HepG2 (cell line): Measurements from ENCODE around the gene SRSF10. TPM values are rescaled to one million over a fixed set of nuclear protein-coding genes. Genes with fewer than 3 reads are reported as not detected.

Experiments
- ATF7-NPFF ChIP-seq: sonication (generic); formaldehyde crosslinking; IDR thresholded peaks from 2 replicates; pipeline ENCODE4 v1.8.1; 2023; ENCODE audit warnings: mild to moderate bottlenecking, low read depth, missing genetic modification reagents, moderate library complexity
- ISX ChIP-seq: sonication (generic); formaldehyde crosslinking; conservative IDR thresholded peaks from 2 replicates; pipeline ENCODE4 v1.5.0; 2020; ENCODE audit warnings: missing genetic modification reagents
- MAFF ChIP-seq: IDR thresholded peaks from 2 replicates; pipeline ENCODE4 v1.6.1; 2011; ENCODE audit warnings: low read depth, low read length, improper control_type of control experiment
- RXRA ChIP-seq: sonication (generic); formaldehyde crosslinking; IDR thresholded peaks from 2 replicates; pipeline ENCODE4 v1.5.1; 2020; ENCODE audit warnings: missing genetic modification reagents
- SRSF1 ChIP-seq: fragments of 200-400 bp; formaldehyde crosslinking; optimal IDR thresholded peaks from 2 replicates; pipeline ENCODE3; 2017; ENCODE audit warnings: mild to moderate bottlenecking, low read depth, low read length, moderate library complexity
- TCF7L2 ChIP-seq: IDR thresholded peaks from 2 replicates; pipeline ENCODE4 v1.6.1; 2011; ENCODE audit warnings: mild to moderate bottlenecking, low read depth, low read length, moderate library complexity
- TSC22D2 ChIP-seq: sonication (generic); formaldehyde crosslinking; IDR thresholded peaks from 2 replicates; pipeline ENCODE4 v1.5.1; 2020; ENCODE audit warnings: missing genetic modification reagents, mild to moderate bottlenecking, borderline replicate concordance
- ZFYVE20 ChIP-seq: sonication (generic); formaldehyde crosslinking; IDR thresholded peaks from 2 replicates; pipeline ENCODE4 v1.8.0; 2023; ENCODE audit warnings: low read depth, mild to moderate bottlenecking, moderate library complexity, missing genetic modification reagents, borderline replicate concordance
- ZNF230 ChIP-seq: sonication (generic); formaldehyde crosslinking; IDR thresholded peaks from 2 replicates; pipeline ENCODE4 v1.4.0; 2020; ENCODE audit warnings: mild to moderate bottlenecking, missing genetic modification reagents
- ZNF30 ChIP-seq: sonication (generic); formaldehyde crosslinking; IDR thresholded peaks from 2 replicates; pipeline ENCODE4 v1.5.0; 2020; ENCODE audit warnings: mild to moderate bottlenecking, missing genetic modification reagents
- ZNF530 ChIP-seq: sonication (generic); formaldehyde crosslinking; IDR thresholded peaks from 2 replicates; pipeline ENCODE4 v1.5.0; 2020; ENCODE audit warnings: low read depth, mild to moderate bottlenecking, missing genetic modification reagents
- ZSCAN21 ChIP-seq: sonication (generic); formaldehyde crosslinking; IDR thresholded peaks from 2 replicates; pipeline ENCODE4 v1.8.0; 2022; ENCODE audit warnings: mild to moderate bottlenecking, missing genetic modification reagents, moderate library complexity, borderline replicate concordance
- polyA plus RNA-seq, 8 experiments: library from polyadenylated mRNA; depleted of rRNA in 3 of 8; stranded (reverse) in 7 of 8; unstranded in 1 of 8; fragments of >200 nt; fragmentation: Illumina TruSeq in 4 of 8; extraction: Trizol in 4 of 8; gene quantifications; 2 replicates each; pipeline versions ENCODE4 v1.2.1 to v1.2.3, GENCODE V29; 2011 to 2016; ENCODE audit warnings: low read depth in 4 of 8, missing spikeins in 1 of 8, mixed read lengths in 1 of 8; ENCODE audit not compliant: insufficient read depth in 1 of 8
- total RNA-seq, 5 experiments: library from RNA; depleted of rRNA; stranded (reverse); fragments of >200 nt; fragmentation: Illumina TruSeq; extraction: Trizol; gene quantifications; 2 replicates each; pipeline ENCODE4 v1.2.3, GENCODE V29; 2016; ENCODE audit warnings: low read depth in 1 of 5
- TF ChIP-seq, protein P1 (sequence below): sonication (generic); formaldehyde crosslinking; IDR thresholded peaks from 2 replicates; pipeline ENCODE4 v1.4.0; 2020; ENCODE audit warnings: missing genetic modification reagents, mild to moderate bottlenecking, borderline replicate concordance
- TF ChIP-seq, protein P2 (sequence below): IDR thresholded peaks from 2 replicates; pipeline ENCODE4 v1.6.1; 2016; ENCODE audit warnings: mild to moderate bottlenecking, missing biosample characterization, missing genetic modification reagents
- TF ChIP-seq, protein P3 (sequence below): sonication (generic); formaldehyde crosslinking; IDR thresholded peaks from 2 replicates; pipeline ENCODE4 v1.5.0; 2020; ENCODE audit warnings: mild to moderate bottlenecking, missing genetic modification reagents, moderate library complexity
- TF ChIP-seq, protein P4 (sequence below): sonication (generic); formaldehyde crosslinking; IDR thresholded peaks from 2 replicates; pipeline ENCODE4 v1.5.0; 2020; ENCODE audit warnings: mild to moderate bottlenecking, missing genetic modification reagents, borderline replicate concordance

Gene SRSF10
- total and polyA plus RNA-seq, 2 of the 13 experiments (the other 11 are each of a cell fraction or from before 2014, with no cell fraction given) = 126 to 186 TPM

DNA sequence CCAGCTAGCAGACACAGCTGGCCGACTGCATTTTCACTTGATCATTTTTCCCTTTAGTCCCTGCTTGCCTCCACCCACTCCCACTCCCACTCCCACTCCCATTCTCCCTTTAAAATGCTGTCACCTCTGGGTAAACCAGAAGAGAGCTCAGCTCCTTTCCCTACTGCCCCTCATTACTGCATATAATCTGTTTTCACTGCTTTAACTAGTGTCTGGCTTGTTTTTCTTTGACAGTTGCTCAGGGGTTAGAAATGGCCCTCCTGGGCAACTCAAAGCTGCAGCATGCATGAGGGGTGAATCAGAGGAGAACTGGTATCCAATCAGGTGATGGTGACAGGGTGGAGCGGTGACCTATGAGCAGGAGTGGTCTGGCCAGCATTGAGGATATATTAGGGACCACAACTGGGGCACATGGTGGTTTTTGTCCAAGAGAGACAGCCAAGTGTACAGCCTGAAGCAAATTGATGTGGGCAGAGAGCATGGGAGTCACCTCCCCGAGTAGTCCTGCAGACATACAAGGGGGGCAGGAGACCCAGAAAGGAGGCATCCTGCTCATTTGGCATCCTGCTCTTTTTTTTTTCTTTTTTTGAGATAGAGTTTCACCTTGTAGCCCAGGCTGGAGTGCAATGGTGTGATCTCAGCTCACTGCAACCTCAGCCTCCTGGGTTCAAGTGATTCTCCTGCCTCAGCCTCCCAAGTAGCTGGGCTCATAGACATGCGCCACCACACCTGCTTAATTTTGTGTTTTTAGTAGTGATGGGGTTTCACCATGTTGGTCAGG, 42.6 kb upstream of the SRSF10 start (continued):
- TF ChIP-seq, protein P1, sequence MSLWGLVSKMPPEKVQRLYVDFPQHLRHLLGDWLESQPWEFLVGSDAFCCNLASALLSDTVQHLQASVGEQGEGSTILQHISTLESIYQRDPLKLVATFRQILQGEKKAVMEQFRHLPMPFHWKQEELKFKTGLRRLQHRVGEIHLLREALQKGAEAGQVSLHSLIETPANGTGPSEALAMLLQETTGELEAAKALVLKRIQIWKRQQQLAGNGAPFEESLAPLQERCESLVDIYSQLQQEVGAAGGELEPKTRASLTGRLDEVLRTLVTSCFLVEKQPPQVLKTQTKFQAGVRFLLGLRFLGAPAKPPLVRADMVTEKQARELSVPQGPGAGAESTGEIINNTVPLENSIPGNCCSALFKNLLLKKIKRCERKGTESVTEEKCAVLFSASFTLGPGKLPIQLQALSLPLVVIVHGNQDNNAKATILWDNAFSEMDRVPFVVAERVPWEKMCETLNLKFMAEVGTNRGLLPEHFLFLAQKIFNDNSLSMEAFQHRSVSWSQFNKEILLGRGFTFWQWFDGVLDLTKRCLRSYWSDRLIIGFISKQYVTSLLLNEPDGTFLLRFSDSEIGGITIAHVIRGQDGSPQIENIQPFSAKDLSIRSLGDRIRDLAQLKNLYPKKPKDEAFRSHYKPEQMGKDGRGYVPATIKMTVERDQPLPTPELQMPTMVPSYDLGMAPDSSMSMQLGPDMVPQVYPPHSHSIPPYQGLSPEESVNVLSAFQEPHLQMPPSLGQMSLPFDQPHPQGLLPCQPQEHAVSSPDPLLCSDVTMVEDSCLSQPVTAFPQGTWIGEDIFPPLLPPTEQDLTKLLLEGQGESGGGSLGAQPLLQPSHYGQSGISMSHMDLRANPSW (CRISPR knock-in tag) = no peak
- TF ChIP-seq ATF7-NPFF (CRISPR knock-in tag) (no peak), SRSF1 (no peak), RXRA (CRISPR knock-in tag) (0 out of 2 replicates have a peak, but pooled peaks have one; percentile 33), ZFYVE20 (no peak), ZNF30 (CRISPR knock-in tag) (no peak), MAFF (no peak), ZNF530 (CRISPR knock-in tag) (no peak), TCF7L2 (no peak), TSC22D2 (CRISPR knock-in tag) (no peak), ZSCAN21 (CRISPR knock-in tag) (peak; percentile 33; the same call in 1 of the 2 replicates), ISX (no peak), ZNF230 (CRISPR knock-in tag) (peak; percentile 78; the same call in 1 of the 2 replicates)
- TF ChIP-seq, protein P2, sequence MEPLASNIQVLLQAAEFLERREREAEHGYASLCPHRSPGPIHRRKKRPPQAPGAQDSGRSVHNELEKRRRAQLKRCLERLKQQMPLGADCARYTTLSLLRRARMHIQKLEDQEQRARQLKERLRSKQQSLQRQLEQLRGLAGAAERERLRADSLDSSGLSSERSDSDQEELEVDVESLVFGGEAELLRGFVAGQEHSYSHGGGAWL (CRISPR knock-in tag) = 0 out of 2 replicates have a peak, but pooled peaks have one; percentile 64
- TF ChIP-seq, protein P3, sequence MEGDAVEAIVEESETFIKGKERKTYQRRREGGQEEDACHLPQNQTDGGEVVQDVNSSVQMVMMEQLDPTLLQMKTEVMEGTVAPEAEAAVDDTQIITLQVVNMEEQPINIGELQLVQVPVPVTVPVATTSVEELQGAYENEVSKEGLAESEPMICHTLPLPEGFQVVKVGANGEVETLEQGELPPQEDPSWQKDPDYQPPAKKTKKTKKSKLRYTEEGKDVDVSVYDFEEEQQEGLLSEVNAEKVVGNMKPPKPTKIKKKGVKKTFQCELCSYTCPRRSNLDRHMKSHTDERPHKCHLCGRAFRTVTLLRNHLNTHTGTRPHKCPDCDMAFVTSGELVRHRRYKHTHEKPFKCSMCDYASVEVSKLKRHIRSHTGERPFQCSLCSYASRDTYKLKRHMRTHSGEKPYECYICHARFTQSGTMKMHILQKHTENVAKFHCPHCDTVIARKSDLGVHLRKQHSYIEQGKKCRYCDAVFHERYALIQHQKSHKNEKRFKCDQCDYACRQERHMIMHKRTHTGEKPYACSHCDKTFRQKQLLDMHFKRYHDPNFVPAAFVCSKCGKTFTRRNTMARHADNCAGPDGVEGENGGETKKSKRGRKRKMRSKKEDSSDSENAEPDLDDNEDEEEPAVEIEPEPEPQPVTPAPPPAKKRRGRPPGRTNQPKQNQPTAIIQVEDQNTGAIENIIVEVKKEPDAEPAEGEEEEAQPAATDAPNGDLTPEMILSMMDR (CRISPR knock-in tag) = no peak
- TF ChIP-seq, protein P4, sequence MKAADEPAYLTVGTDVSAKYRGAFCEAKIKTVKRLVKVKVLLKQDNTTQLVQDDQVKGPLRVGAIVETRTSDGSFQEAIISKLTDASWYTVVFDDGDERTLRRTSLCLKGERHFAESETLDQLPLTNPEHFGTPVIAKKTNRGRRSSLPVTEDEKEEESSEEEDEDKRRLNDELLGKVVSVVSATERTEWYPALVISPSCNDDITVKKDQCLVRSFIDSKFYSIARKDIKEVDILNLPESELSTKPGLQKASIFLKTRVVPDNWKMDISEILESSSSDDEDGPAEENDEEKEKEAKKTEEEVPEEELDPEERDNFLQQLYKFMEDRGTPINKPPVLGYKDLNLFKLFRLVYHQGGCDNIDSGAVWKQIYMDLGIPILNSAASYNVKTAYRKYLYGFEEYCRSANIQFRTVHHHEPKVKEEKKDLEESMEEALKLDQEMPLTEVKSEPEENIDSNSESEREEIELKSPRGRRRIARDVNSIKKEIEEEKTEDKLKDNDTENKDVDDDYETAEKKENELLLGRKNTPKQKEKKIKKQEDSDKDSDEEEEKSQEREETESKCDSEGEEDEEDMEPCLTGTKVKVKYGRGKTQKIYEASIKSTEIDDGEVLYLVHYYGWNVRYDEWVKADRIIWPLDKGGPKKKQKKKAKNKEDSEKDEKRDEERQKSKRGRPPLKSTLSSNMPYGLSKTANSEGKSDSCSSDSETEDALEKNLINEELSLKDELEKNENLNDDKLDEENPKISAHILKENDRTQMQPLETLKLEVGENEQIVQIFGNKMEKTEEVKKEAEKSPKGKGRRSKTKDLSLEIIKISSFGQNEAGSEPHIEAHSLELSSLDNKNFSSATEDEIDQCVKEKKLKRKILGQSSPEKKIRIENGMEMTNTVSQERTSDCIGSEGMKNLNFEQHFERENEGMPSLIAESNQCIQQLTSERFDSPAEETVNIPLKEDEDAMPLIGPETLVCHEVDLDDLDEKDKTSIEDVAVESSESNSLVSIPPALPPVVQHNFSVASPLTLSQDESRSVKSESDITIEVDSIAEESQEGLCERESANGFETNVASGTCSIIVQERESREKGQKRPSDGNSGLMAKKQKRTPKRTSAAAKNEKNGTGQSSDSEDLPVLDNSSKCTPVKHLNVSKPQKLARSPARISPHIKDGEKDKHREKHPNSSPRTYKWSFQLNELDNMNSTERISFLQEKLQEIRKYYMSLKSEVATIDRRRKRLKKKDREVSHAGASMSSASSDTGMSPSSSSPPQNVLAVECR (CRISPR knock-in tag) = no peak
